GM18861 (cell line): Measurements from ENCODE around the gene LOXL1.
"Not testable (repeated sequence)": the region's sequence is repeated elsewhere in the genome, so short reads cannot be mapped to it uniquely, and the experiment has no call there.

Source experiments
- ATAC-seq: cut with Tn5 transposase; IDR thresholded peaks from one replicate; pipeline ENCODE4 v1.9.1; 2021; ENCODE audit not compliant: unreplicated experiment

The LOXL1 gene

DNA sequence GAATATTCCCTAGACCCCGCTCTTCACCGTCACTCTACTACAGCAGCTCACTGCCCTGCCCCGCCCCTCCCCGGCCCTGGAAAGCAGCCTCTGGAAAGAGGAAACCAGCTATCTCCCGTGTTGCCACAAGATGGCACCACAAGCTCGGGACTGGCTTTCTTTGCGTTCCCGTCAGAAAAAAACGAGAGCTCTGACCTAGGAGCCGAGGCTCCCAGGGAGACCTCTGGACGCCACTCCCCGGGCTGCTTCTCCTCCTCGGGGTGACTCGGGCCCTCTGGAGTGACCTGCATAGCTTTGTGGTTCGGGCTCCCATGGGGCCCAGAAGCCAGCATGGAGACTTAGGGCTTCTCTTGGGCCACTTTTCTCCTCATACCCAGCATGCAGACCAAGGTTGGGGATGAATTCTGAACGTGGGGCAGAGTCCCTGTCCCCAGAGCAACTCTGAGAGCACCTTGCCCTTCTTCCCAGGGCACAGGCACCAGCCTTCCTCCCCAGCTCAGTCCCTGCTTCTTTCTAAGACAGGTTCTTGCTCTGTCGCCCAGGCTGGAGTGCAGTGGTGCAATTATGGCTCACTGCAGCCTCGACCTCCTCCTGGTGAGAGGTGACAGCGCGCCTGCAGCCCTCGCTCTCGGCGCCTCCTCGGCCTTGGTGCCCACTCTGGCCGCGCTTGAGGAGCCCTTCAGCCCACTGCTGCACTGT, 46.9 kb downstream of the LOXL1 start:
- ATAC-seq, result no peak

DNA sequence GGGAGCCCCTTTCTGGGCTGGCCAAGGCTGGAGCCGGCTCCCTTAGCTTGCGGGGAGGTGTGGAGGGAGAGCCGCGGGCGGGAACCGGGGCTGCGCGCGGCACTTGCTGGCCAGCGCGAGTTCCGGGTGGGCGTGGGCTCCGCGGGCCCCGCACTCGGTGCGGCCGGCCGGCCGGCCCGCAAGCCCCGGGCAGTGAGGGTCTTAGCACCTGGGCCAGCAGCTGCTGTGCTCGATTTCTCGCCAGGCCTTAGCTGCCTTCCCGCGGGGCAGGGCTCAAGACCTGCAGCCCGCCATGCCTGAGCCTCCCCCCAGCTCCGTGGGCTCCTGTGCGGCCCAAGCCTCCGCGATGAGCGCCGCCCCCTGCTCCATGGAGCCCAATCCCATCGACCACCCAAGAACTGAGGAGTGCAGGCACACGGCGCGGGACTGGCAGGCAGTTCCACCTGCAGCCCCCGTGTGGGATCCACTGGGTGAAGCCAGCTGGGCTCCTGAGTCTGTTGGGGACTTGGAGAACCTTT, 47.5 kb downstream of the LOXL1 start:
- ATAC-seq, result not testable (repeated sequence)

DNA sequence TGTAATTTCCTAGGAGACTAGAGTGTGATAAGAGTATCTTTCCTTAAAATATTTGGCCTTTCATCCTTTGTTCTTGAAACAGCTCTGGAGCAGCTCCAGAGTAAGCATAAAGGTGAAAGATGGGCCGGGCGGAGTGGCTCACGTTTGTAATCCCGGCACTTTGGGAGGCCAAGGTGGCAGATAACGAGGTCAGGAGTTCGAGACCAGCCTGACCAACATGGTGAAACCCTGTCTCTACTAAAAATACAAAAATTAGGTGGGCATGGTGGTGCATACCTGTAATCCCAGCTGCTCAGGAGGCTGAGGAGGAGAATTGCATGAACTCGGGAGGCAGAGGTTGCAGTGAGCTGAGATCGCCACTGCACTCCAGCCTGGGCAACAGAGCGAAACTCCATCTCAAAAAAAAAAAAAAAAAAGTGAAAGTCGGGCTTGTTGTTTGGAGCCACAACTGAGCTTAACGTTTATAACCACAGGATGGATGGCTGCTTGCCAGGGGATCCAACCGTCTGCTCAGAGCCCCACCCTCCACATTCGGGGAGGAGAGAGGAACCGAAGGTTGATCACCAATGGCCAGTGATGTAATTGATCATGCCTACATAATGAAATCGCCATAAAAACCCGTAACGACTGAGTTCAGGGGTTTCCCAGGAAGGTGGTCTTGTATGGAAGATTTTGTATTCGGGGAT, 49.3 kb downstream of the LOXL1 start:
- not testable (repeated sequence) for ATAC-seq

DNA sequence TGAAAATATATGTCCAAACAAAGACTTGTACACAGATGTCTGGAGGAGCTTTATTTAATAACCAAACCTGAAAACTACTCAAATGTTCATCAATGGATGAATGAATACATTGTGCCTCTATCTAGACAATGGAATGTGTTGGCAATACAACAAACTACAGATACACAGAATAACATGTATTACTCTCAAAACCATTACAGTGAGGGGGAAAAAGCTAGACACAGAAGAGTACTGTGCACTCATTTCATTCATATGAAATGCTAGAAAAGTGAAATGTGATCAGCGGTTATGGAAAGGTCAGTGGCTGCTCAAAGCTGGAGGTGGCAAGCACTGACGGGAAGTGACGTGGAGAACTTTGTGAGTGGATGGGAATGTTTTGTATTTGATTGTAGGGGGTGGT, 52.6 kb downstream of the LOXL1 start:
- no peak for ATAC-seq

DNA sequence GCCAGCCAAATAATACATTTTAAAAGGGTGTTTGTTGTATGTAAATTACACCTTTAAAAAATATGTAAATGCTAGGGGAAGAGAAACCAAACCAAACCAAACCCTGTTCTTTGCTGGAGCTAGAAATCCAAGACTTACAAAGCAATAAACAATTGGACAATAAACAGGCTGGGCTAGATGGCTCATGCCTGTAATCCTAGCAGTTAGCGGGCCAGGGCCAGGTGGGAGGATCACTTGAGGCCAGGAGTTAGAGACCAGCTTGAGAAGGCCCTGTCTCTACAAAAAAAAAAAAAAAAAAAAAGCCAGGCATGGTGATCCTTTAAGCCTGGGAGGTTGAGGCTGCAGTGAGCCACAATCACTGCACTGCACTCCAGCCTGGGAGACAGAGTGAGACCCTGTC, 53.4 kb downstream of the LOXL1 start:
- ATAC-seq, result no peak

DNA sequence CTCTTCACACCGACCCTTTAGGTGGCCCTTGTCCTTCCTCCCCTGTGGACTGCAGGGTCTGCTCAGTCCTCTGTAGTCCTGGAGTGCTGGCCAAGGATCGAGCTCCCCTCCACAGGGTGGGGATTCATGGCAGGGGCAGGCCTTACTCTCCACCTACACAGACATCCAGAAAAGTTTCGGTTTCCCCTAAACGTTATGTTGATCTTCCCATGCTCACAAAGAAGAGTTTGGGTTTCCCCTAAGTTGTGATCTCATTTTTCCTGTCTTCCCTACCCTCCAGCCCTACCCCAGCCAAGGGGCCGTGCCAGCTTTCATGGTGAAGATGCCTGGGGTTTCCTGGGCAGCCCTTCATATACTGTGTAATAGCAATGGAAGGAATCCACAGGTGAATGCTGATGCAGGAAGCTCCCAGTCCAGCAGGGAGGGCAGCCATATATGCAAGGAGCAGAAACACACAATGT, 55.5 kb downstream of the LOXL1 start:
- no peak for ATAC-seq

DNA sequence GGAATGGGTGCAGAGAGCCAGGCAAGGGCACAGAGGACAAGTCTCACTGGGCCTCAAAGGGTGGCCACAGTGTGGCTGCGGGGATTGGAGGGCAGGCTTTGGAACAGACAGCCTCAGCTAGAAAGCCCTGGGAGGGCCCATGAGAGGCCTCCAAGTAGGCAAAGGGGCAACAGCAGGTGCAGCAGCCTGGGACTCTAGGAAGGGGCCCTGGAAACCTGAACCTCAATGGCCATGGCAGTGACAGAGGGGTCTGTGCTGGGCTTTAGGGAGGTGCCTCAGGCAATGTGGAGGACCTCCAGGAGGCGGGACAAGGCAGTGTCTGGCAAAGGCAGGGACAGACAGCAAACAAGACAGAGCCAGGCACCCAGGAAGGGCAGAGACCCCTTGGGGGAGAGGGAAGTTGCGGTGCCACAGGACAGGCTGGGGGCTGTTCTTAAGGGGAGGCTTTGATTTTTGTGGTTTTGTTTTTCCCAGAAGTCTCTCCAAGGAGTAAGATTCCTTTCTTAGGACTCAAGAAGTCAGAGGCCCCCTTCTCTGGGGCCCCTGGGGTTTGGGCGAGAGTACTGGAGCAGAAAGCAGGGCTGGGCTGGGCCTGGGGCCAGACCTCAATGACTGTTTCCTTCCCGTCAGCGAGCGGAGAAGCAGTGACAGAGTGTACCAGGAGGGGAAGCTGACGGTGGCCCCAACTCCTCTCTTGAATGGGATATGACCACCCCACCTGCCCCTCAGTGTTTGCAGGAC, 56.1 kb downstream of the LOXL1 start:
- ATAC-seq, result no peak

DNA sequence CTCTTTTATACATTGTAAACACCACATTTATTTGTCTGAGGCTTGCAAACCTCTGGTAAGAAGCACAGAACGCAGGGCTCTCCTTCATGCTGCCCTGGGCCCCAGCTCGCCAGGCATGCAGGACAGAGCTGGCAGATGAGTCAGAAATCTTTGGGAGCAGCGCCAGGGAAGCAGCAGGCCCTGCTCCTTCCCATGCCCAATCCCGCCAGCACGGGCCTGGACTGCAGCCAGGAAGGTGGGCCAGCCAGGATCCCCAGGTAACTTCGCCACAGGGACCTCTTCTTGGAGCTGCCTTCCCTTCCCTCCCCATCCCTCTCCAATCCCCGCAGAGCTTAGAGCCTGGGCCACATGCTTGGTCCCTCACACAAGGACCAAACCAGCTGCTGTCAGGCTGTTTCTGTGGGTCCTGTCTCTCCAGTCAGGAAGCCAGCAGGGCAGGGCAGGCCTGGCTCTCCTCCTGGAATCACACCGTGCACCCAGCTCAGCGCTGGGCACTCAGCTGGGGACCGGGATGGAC, 57.0 kb downstream of the LOXL1 start:
- no peak for ATAC-seq

DNA sequence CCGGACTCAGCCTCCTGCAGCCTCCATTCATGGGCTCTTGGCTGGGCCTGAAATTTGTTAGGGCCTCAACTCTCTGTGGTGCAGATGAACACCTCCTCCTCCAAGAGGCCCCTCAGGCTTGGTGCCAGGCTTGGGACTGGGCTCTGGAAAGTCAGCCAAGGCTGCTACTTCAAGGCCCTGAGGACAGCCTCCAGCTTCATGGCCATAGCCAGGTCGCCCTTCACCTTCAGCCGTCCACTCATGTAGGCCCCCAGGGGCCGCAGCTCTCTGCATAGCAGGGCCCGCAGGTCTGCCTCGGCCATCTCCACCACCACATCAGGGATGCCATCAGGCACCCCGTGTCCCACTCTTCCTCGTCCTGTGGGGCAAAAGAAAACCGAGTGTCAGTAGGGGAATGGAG, 57.5 kb downstream of the LOXL1 start:
- no peak for ATAC-seq

DNA sequence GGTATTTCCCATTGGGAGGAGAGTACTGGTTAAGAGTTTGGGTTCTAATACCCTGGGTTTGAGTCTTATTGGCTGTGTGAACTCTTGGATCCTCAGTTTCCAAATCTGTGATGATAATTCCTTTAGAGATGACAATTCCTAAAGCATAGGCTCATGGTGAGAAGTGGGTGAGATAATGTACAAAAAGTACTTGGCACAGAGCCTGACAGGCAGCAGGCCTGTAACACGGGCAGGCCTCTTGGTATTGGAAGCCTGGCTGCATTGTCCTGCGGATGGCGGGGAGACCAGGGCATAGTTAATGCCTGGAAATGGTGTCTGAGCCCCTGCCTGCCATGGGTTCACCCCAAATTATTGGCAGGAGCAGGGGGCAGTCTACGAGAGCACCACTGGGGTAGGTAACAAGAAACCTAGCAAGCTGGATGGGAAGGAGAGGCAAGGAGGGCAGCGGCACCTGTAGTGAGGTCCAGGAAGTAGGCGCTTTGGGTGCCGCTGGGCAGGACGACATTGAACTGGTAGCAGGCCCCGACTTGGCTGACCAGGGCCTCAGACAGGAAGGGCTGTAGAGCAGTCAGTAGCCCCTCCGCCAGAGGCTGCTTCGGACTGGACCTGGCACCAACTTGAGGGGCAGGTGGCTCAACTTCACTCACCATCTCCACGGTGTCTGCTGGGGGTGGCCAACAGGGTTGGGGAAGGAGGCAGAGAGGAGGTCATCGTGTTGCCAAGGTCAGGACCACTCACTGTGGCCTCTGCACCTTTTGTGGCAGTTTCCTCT, 58.1 kb downstream of the LOXL1 start:
- no peak for ATAC-seq

DNA sequence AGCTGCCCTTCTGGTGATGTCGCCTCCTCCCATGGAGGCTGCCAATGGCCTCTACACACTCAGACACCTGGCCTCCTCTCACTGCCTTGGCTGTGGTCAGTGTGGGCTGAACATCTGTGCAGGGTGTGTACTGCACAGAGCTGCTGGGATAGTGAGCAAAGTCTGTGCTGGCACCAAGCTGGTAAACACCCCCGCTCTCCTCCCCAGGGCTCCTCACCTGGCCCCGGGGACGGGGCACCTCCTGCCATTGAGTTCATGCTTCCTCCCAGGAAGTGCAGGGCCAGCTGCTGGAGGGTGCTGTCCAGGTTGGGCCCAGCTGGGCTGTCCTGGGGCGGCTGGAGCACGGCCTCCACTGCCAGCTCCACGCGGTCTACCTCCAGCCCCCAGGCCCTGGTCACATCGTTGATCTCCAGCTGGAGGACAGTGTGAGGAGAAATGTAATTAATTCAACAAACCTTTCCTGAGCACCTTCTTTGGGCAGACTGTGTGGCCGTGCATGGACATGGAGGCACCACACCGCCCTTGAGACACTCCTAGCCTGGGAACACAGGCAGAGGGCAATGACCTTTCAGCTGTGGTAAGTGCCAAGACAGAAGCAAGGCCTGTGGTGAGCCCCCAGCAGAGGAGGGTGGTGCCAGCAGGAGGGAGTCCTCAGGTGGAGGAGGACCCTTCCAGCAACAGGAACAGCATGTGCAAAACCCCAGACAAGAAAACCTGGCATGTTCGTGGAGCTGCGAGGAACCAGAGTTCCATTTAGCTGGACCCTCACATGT, 59.0 kb downstream of the LOXL1 start:
- no peak for ATAC-seq

DNA sequence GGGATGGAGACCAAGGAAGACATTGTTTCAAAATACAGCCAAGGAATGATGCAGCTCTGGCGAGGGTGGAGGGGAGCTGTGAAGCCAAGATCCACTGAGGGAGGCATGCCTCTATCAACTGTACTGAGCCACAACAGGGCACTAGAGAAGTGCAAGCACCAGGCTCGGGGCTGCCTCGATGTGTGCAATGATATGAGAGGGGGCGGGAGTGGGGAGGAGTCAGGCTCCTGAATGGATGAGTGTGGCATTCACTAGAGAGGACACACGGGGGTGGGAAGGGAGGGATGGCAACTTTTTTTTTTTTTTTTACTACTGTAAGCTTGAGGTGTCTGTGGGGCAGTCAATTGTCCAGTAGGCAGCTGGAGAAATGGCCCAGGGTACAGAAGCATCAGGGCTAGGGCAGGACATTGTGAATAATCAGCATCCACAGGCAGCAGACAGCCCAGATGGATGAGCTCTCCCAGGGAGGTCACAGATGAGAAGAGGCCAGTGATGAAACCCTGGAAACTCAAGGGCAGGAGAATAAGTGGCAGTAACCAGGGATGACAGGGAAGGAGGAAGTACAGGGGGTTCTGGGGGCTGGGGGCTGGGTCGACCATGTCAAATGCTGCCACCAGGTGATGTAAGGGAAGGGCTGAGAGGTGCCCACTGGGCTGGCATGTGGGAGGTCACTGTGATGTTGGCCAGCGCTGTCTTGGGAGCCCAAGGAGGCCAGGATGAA, 60.0 kb downstream of the LOXL1 start:
- ATAC-seq, result no peak

DNA sequence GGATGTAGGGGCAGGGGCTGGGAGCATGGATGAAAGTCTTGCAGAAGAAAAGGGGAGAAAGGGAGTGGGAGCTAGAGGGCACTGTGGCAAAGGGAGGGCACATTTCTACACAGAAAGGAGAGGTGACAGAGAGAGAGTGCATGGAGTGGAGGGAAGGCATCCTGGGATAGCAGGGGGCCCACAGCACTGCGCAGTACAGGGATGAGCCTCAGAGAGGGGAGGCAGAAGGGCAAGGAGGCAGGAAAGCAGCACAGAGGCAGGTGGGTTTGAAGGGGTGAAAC, 60.5 kb downstream of the LOXL1 start:
- no peak for ATAC-seq

DNA sequence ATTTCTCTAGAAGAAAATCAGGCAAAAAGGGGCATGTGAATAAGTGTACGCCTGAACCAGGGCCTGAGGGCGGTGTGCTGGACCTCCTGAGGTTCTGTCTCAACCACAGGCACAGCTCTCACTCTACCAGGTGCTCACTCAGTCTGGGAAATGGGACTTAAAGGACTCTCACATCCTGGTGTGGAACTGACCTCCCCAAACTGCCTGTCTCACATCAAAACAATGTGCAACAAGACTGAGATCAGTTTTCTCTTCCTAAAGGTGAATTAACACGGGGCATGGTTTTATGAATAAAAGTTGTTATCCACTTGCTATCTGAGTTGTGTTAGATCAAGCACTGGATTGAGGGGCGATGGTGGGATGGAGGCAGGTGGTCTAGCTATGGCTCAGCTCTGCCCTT, 61.0 kb downstream of the LOXL1 start:
- no peak for ATAC-seq

DNA sequence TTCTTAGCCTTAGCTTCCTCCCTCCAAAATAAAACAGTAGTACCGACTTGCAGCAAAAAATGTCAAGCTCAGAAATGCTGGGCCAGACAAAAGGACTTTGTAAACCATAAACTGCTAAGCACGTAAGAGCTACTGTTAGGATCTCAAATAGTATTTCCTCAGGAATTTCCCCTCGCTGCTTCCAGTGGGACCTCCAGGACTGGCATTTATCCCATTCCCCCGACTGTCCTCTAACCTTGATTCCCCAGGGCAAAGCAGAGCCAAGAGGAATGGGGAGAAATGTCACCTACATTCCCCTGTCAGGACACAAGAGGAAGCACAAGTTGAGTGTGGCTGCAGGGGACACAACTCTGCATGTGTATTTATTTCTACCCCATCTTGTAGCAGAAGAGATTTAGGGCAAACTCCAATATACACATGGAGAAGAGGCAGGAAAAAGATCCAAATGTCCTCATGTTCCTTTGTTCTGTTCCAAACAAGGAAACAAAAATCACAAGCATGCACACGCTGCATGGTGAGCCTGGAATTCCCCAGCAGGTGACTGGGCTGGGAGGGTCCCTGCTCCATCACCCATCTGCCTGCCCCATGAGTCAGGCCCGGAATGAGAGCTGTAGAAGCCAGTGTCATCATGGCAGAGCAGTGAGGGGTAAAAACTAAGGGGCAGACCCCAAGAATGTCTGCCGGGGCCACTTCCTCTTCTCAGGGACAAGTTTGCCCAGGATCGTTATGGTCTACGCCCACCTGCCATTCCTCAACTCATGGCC, 61.6 kb downstream of the LOXL1 start:
- no peak for ATAC-seq

DNA sequence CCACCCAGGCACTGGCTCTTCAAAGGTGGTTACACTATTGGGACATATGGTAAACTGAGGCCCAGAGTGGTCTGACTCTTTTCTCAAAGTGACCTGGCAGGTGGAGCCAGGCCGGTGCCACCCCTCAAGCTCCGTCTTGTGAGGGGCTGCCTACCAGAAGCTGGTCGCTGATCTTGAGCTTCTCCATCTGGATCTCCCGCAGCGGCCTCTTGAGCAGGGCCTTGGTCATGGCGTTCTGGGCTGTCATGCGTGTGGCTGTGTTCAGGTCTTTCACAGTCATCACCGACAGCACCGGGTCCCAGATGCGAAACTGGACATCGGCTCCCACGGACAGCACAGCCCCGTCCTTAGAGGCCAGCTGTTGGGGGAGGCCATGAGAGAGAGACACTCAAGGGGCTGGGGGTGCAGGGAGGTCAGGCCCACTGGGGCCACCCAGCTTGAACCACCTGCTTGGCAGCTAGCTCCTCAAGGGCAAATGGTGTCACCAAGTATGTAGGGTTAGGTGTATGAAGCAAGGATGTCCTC, 62.2 kb downstream of the LOXL1 start:
- no peak for ATAC-seq

DNA sequence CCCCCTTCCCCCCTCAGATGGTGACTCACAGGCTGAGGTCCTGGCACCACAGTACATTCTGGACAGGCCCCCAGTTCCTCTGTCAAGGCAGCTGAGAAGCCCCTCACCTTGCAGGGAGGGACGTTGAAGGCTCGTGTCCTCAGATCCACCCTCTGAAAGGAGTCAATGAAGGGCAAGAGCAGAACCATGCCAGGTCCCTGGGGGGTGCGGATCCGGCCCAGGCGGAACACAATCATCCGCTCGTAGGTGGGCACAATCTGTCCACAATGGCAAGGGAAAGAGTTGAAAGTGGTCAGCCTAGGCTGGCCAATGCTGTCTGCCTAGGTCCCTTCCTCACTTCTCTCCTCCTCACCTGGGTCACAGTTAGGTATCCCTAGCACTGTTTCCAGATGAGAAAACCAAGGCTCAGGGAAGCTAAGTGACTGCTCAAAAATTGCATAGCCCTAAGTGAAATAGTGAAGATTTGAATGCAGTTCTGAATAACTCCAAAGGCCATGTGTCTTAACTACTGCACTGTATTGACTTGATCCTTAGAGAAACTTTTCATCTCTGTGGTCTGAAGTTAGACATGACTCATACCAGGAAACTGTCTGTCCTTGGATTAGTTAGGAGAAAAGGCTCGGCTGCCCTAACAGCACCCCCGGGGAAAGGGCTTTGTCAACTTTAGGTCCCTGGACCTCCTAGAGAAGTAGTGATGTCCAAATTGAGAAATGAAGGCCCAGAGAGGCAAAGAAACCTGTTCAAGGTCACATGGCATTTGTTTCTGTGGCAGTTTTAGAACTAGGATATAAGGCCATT, 62.9 kb downstream of the LOXL1 start:
- ATAC-seq, result no peak
